Activated naive CD8-positive, alpha-beta T cell treated with anti-CD3 and anti-CD28 coated beads for 36 hours (primary cell): Measurements from ENCODE around the gene RGS9. TPM values are rescaled to one million over a fixed set of nuclear protein-coding genes. Genes with fewer than 3 reads are reported as not detected.
A peak's percentile ranks its signal among the peaks of the same experiment; 100 is the strongest.
"Not testable (repeated sequence)": the region's sequence is repeated elsewhere in the genome, so short reads cannot be mapped to it uniquely, and the experiment has no call there.

Experiments used
- DNase-seq: peaks from one replicate; pipeline ENCODE4 v3.0.0; 2021
- H3K27ac Mint-ChIP-seq: one replicate; pipeline ENCODE4 v1.8.0; 2022; ENCODE audit warnings: mild to moderate bottlenecking, moderate library complexity, mixed read lengths
- H3K27me3 Mint-ChIP-seq: one replicate; pipeline ENCODE4 v1.8.0; 2022; ENCODE audit warnings: mild to moderate bottlenecking, mixed read lengths
- H3K36me3 Mint-ChIP-seq: one replicate; pipeline ENCODE4 v1.8.0; 2021; ENCODE audit warnings: mild to moderate bottlenecking, mixed read lengths
- H3K4me1 Mint-ChIP-seq: one replicate; pipeline ENCODE4 v1.8.0; 2021; ENCODE audit warnings: mixed read lengths
- H3K4me3 Mint-ChIP-seq: one replicate; pipeline ENCODE4 v1.8.0; 2022; ENCODE audit warnings: mild to moderate bottlenecking, moderate library complexity, mixed read lengths
- H3K9me3 Mint-ChIP-seq: one replicate; pipeline ENCODE4 v1.8.0; 2022; ENCODE audit warnings: mixed read lengths
- total RNA-seq, 2 experiments: library from RNA; stranded (reverse); gene quantifications; one replicate each; pipeline ENCODE4 v1.2.3, GENCODE V29; 2021

RGS9 gene
- total RNA-seq, 2 experiments from 2014 or later, result 1.2 TPM

DNA sequence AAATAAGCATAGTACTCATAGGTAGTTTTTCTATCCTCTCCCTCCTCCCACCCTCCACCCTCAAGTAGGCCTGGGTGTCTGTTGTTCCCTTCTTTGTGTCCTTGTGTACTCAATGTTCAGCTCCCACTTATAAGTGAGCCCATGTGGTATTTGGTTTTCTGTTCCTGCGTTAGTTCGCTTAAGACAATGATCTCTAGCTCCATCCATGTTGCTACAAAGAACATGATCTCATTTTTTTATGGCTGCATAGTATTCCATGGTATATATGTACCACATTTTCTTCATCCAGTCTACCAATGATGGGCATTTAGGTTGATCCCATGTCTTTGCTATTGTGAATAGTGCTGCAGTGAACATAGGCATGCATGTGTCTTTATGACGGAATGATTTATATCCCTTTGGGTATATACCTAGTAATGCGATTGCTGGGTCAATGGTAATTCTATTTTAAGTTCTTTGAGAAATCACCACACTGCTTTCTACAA, 43.6 kb downstream of the RGS9 start:
- not testable (repeated sequence) for H3K4me3 Mint-ChIP-seq
- peaks cover 22% of the 10 kb centered on the region for H3K4me1 Mint-ChIP-seq

DNA sequence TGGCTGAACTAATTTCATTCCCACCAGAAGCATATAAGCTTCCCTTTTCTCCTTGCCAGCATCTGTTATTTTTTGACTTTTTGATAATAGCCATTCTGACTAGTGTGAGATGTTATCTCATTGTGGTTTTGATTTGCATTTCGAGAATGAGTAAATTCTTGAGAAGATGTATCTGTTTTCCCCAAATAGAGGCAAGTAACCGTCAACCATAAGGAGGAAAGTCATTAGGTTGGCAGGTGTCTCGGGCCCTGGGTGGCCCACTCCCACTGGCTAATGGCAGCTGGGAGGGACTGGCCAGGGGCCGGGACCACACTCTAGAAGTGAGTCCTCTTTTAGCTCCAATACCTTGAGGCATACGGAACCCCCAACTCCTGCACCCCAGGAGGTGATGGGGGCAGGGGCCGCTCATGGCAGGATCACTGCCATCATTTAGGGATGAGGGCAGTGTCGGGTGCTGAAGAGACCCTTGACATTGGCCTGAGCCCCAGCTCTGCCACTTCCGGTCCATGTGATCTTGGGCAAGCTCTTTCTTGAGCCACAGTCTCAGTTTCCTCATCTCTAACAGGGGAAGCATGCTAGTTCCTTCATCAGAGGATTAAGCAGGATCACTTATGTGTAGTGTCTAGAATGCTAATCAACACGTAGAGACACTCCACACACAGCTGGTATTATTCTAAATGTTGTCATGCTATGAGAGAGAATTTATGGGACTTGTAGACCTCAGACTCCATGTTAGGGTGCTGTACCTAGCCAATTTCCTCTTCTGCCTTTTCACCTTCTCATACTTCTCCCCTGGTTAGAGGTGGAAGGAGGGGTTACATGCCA, 44.3 kb downstream of the RGS9 start:
- Mint-ChIP-seq H3K36me3 (no peaks in the 10 kb centered on the region), H3K4me1 (peaks cover 22% of the 10 kb centered on the region), H3K4me3 (no peak overlapping the region), H3K27ac (no peak overlapping the region), H3K9me3 (no peaks in the 10 kb centered on the region), H3K27me3 (peaks cover 4% of the 10 kb centered on the region)
- DNase-seq, result peak; percentile 18

More for the DNA sequence above, 43.6 kb downstream of the RGS9 start:
- not testable (repeated sequence) for H3K9me3 Mint-ChIP-seq, H3K36me3 Mint-ChIP-seq, DNase-seq, H3K27me3 Mint-ChIP-seq
- H3K27ac Mint-ChIP-seq, result peak overlapping the region; percentile 88

DNA sequence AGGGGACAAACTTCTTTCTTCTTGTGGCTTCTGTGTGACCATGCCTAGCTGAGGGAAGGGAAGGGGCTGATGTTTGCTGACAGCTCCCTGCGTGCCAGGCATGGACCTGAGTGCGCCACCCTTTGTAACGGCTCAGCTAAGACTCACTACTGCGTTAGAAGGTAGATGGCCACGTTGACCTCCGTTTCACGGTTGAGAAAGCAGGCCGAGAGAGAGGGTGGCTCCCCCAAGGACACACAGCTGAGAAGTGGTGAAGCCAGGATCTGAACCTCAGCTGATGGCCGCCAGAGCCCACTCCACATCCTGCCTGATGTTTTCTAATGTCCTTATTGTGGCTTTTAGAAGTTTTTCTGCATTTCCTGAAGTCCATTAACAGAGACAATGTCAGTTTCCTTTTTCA, 45.1 kb downstream of the RGS9 start:
- DNase-seq, result no peak
- Mint-ChIP-seq H3K9me3 (no peaks in the 10 kb centered on the region), H3K27me3 (peaks cover 4% of the 10 kb centered on the region), H3K4me3 (no peak overlapping the region), H3K27ac (no peak overlapping the region), H3K4me1 (peaks cover 22% of the 10 kb centered on the region), H3K36me3 (no peaks in the 10 kb centered on the region)

DNA sequence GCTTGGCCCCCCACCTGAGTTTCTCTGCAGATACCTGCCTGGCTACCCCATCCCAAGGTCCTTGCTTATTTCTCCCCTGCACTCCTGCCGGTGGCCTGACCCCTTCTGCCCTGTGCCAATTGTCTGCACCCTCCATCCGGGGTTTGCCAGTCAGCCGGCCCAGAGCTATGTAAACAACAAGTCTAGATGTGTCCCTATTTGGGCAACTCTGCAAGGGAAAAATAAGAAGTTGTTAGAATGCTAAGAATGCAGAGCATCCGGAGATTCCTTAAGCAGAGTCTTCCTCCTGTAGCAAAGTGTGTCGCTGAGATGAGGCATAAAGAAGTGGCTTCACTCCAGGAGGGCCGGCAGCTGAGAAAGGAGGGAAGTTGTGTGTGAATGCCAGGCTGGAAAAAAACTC, 46.6 kb downstream of the RGS9 start:
- Mint-ChIP-seq H3K4me1 (peaks cover 22% of the 10 kb centered on the region), H3K9me3 (no peaks in the 10 kb centered on the region), H3K36me3 (no peaks in the 10 kb centered on the region), H3K27ac (no peak overlapping the region), H3K4me3 (no peak overlapping the region), H3K27me3 (peaks cover 4% of the 10 kb centered on the region)
- DNase-seq, result no peak

DNA sequence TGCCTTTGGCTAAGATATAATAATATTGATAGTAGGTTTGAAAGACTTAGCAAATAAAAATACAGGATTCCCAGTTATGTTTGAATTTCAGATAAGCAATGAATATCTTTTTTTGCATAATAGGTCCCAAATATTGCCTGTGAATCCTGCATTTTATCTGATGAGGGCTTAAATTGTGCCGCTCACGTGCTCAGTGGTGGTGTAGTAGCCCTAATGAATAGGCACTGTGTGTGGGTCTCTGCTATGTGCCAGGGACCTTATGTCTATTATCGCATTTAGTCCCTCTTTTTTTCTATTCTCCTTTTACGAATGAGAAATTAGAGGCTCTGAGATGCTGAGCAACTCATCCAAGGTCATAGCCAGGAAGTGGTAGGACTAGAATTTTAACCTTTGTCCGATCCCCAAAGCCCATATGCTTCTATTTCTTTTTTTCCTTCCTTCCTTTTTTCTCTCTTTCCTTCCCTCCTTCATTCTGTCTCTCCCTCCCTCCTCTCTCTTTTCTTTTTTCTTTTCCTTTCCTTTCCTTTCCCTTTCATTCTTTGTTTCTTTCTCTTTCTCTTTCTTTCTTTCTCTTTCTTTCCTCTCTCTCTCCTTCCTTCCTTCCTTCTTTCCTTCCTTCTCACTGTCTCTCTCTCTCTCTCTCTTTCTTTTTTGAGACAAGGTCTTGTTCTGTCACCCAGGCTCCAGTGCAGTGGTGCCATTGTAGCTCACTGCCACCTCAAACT, 47.2 kb downstream of the RGS9 start:
- Mint-ChIP-seq H3K27ac (no peak overlapping the region), H3K4me3 (no peak overlapping the region), H3K9me3 (no peaks in the 10 kb centered on the region), H3K36me3 (no peaks in the 10 kb centered on the region), H3K27me3 (peaks cover 4% of the 10 kb centered on the region), H3K4me1 (peaks cover 19% of the 10 kb centered on the region)
- DNase-seq, result no peak

DNA sequence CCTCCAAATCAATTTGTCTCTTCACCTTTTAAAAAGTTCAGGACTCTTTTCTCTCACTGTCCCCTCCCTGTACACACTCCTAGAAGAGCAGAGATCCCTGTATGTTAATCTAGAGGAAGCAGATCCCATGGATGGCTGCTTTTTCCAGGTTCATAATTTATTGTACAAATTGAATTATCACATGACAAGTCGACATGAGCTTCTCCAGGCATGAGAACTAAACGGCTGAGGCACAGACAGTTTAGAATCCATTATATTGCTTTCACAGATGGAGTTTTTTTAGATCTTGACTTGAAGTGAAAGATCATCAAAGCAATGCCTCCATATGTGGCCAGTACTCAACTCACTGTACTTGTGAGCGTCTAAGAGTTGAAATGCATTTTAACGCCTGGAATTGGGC, 47.9 kb downstream of the RGS9 start:
- Mint-ChIP-seq H3K4me3 (no peak overlapping the region), H3K27ac (no peak overlapping the region), H3K27me3 (peaks cover 4% of the 10 kb centered on the region), H3K36me3 (no peaks in the 10 kb centered on the region), H3K4me1 (peaks cover 12% of the 10 kb centered on the region), H3K9me3 (no peaks in the 10 kb centered on the region)
- no peak for DNase-seq

DNA sequence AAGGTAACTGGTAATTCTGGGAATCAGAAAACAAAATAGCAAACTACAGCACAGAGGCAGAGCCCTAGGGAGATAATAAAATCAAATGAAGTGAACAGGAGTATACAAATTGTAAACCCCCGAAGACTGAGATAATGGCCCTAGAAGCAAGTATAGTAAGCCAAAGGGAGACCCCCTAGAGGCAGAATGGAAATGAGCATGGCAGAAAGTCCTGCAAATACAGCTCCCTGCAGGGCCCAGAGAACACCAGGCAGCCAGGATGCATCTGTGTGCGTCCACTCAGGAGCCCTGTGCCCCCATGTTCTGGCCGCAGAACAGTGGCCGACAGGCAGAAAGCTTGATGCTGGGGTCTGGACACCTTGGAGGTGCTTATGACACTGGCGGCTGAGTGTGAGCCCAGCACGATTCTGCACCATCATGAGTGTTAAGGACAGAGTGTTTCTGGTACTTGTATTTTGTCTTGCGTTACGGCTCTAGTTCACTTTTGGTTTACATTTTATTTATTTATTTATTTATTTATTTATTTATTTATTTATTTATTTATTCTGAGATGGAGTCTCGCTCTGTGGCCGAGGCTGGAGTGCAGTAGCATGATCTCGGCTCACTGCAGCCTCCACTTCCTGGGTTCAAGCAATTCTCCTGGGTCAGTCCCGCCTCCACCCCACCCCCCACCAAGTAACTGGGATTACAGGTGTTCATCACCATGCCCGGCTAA, 48.7 kb downstream of the RGS9 start:
- Mint-ChIP-seq H3K9me3 (no peaks in the 10 kb centered on the region), H3K36me3 (no peaks in the 10 kb centered on the region), H3K4me3 (no peak overlapping the region), H3K27ac (no peak overlapping the region), H3K27me3 (peaks cover 4% of the 10 kb centered on the region), H3K4me1 (peaks cover 10% of the 10 kb centered on the region)
- DNase-seq, result no peak

DNA sequence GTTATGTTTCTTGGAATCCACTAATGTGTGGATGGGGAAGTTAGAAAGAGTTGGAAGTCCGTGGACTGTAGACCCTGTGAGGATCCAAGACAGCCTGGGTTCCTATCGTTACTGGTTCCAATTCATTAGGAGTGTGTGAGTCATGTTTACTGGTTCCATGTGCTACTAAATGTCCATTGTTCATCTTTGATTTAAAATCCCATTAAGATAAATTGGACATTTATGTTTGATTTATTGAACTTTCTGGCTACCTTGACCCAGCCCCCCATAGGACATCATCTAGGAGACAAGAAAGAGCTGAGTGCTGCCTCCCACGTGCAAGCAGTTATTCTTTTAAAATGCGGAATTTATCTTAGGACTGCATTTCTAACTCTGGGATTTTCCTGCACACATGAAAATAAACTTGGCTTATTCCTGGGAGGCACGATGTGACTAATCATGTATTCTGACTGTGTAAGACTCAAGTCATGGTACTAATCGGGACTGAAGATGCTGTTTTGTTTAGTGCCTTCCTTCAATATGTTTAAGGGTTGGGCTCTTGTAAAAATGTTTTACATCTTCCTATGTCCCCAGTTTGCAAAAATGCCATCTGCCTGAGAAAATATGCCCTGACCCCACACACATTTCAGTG, 53.4 kb downstream of the RGS9 start:
- H3K27me3 Mint-ChIP-seq, result no peaks in the 10 kb centered on the region
- no peak overlapping the region for H3K27ac Mint-ChIP-seq
- peaks cover 10% of the 10 kb centered on the region for H3K4me1 Mint-ChIP-seq
- no peaks in the 10 kb centered on the region for H3K36me3 Mint-ChIP-seq
- no peak overlapping the region for H3K4me3 Mint-ChIP-seq
- DNase-seq, result no peak
- H3K9me3 Mint-ChIP-seq, result no peaks in the 10 kb centered on the region

DNA sequence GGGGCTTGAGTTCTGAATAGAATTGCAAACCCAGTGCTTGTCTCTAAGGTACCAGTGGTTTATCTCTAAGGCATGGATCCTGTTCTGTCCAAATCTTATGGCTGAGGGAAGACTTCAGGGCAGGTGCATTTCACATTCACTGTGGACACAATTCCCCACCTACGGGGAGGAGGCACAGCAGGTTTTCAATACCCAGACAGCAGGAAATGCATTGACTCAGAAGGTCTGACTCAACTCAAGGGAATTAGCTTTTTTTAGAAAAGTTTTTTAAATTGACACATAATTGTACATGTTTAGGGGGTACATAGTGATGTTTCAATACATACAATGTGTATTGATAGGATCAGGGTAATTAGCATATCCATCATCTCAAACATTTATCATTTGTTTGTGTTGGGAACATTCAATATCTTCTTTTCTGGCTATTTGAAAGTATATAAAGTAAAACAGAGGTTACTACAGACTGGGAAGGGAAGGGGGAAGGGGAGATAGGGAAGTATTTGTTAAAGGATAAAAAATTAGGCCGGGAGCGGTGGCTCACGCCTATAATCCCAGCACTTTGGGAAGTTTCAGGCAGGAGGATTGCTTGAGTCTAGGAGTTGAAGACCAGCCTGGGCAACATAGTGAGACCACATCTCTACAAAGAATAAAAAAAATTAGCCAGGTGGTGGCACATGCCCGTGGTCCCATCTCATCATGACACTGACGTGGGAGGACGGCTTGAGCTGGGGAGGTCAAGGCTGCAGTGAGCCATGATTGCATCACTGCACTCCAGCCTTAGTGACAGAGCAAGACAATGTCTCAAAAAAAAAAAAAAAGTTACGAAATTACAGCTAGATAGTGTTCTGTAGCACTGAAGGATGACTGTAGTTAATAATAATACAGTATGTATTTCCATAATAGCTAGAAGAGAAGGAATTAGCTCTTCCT, 54.9 kb downstream of the RGS9 start:
- DNase-seq, result no peak
- Mint-ChIP-seq H3K9me3 (no peaks in the 10 kb centered on the region), H3K27ac (peak overlapping the region; percentile 2), H3K27me3 (no peaks in the 10 kb centered on the region), H3K4me3 (no peak overlapping the region), H3K36me3 (no peaks in the 10 kb centered on the region), H3K4me1 (peaks cover 12% of the 10 kb centered on the region)

DNA sequence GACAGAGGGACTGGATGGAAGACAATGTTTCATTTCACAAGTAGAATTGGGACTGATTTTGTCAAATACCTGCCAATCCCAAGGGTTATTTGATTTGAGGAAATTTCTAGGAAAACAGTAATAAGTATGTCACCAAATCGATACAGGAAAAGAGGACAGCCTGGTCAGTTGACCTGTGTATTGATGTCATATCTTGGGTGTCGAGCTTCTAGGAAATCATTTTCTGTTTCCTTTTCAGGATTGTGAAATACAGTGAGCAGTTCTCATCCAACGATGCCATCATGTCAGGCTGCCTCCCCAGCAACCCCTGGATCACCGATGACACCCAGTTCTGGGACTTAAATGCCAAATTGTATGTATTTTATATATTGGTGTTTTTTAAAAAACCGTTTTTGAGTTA, 56.1 kb downstream of the RGS9 start:
- H3K27ac Mint-ChIP-seq, result no peak overlapping the region
- H3K27me3 Mint-ChIP-seq, result no peaks in the 10 kb centered on the region
- H3K4me1 Mint-ChIP-seq, result peaks cover 12% of the 10 kb centered on the region
- no peak for DNase-seq
- no peaks in the 10 kb centered on the region for H3K9me3 Mint-ChIP-seq
- no peaks in the 10 kb centered on the region for H3K36me3 Mint-ChIP-seq
- no peak overlapping the region for H3K4me3 Mint-ChIP-seq

DNA sequence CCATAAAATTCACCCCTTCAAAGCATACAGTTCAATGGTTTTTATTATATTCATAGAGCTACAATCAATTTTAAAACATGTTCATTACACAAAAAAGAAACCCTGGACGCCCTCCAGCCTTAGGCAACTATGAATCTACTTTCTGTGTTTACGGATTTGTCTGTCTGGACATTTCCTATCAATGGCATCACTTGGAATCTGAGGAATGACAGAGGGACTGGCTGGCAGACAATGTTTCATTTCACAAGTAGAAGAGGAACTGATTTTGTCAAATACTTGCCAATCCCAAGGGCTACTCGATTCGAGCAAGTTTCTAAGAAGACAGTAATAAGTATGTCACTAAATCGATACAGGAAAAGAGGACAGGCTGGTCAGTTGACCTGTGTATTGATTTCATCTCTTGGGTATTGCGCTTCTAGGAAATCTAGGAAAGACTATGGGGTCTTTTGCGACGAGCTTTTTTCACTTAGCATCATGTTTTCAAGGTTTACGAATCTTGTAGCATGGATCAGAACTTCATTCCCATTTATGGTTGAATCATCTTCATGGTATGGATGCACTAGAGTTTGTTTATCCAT, 56.6 kb downstream of the RGS9 start:
- Mint-ChIP-seq H3K9me3 (no peaks in the 10 kb centered on the region), H3K4me1 (peaks cover 15% of the 10 kb centered on the region), H3K4me3 (no peak overlapping the region), H3K36me3 (no peaks in the 10 kb centered on the region), H3K27ac (no peak overlapping the region), H3K27me3 (no peaks in the 10 kb centered on the region)
- no peak for DNase-seq

DNA sequence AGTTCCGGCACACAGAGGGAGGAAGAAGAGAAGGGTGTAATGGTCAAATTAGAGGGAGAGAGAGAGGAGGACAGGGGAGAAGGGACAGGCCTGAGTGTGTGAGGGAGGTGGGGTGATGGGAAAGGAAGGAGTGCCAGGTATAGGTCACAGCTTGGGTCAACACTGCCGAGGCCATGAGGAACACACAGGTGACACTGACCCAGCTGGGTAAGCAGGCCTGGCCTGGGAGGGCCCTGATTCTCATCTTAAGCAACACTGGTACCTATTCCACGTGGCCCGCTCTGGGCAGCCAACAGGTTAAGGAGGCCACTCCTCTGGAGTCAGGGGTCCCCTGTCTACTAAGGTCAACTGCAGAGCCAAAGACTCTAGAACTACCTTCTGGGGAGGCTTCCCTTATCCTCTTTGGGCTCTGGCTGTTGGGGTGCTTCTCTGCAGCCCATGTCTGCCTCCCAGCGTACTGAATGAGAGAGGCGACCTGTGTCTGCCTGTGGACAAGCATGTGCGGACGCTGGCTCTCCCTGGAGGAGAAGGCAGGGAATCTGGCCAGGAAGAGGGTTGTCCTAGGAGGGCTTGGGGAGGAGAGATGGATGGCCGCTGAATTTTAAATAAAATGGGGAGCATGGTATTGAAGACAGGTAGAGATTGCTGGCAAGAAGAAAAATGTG, 57.6 kb downstream of the RGS9 start:
- Mint-ChIP-seq H3K27me3 (no peaks in the 10 kb centered on the region), H3K27ac (no peak overlapping the region), H3K9me3 (no peaks in the 10 kb centered on the region), H3K36me3 (no peaks in the 10 kb centered on the region), H3K4me3 (no peak overlapping the region), H3K4me1 (peaks cover 16% of the 10 kb centered on the region)
- no peak for DNase-seq

DNA sequence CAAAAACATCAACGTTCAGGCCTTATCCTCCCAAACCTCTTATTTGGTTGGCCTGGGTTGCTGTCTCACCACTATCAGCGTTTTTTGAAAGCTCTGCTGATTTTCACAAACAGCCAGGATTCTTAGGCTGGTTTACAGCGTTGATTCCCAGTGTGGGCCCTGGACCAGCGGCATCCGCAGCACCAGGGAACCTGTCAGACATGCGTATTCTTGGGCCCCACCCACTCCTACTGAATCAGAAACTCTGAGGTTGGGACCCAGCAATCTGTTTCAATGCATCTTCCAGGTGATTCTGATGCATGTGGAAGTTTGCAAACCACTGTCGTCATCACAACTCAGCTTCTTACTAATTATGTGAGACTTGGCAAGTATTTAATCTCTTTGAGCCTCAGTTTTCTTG, 58.5 kb downstream of the RGS9 start:
- Mint-ChIP-seq H3K4me1 (peaks cover 16% of the 10 kb centered on the region), H3K27ac (no peak overlapping the region), H3K9me3 (no peaks in the 10 kb centered on the region), H3K4me3 (no peak overlapping the region), H3K27me3 (no peaks in the 10 kb centered on the region), H3K36me3 (no peaks in the 10 kb centered on the region)
- no peak for DNase-seq
